Ovary (tissue), 9 donors: ENCODE results near the gene ITGB1BP1. TPM values are rescaled to one million over a fixed set of nuclear protein-coding genes. Genes with fewer than 3 reads are reported as not detected.

ENCODE experiments used
- DNase-seq, 5 donors: peaks; one replicate each; pipeline ENCODE4 v3.0.0-alpha.2; 2019 to 2020
- H3K27ac ChIP-seq, 2 donors: fragments of 200-600 bp; one replicate each; pipeline versions ENCODE4 v1.5.1 to v1.8.0; 2019 to 2022
- H3K27me3 ChIP-seq: fragments of 200-600 bp; one replicate; pipeline ENCODE4 v1.8.0; 2022
- H3K36me3 ChIP-seq: fragments of 200-600 bp; sonication (generic); one replicate; pipeline ENCODE4 v1.5.1; 2019
- H3K4me1 ChIP-seq: one replicate; pipeline ENCODE4 v1.8.1; 2013; ENCODE audit warnings: mild to moderate bottlenecking, moderate library complexity; ENCODE audit not compliant: insufficient read depth
- H3K4me3 ChIP-seq: fragments of 200-600 bp; sonication (generic); one replicate; pipeline ENCODE4 v1.5.1; 2017
- H3K9me3 ChIP-seq, 2 donors: fragments of 200-600 bp in 1 of 2; sonication (generic) in 1 of 2; one replicate each; pipeline versions ENCODE4 v1.5.1 to v1.8.1; 2013 to 2019; ENCODE audit warnings: mild to moderate bottlenecking in 1 of 2, moderate library complexity in 1 of 2
- EP300 ChIP-seq: sonication (generic); formaldehyde crosslinking; IDR thresholded peaks from one replicate; pipeline ENCODE4 v1.6.1; 2017; ENCODE audit warnings: antibody characterized with exemption
- POLR2A ChIP-seq: fragments of 450-650 bp; IDR thresholded peaks from one replicate; pipeline ENCODE4 v1.6.1; 2017; ENCODE audit warnings: antibody characterized with exemption, mild to moderate bottlenecking, moderate library complexity
- WGBS, 3 donors: extraction: QIAGEN DNeasy Blood & Tissue Kit in 1 of 3; methylation state at CpG; one replicate each; pipeline versions ENCODE4 v1.1.5 to v1.1.7; 2013 to 2017; 5-methylcytosine and 5-hydroxymethylcytosine counted together
- intact Hi-C, 4 donors: fragments of 100-400 bp; cut with DNase I; formaldehyde crosslinking; loops; one replicate each; pipeline versions ENCODE4 v1.11.0 to v1.15.1; 2022 to 2023
- polyA plus RNA-seq, 2 donors: library from polyadenylated mRNA; stranded (reverse); fragments of 200-250 nt in 1 of 2; fragments of 350-450 nt in 1 of 2; fragmentation: Illumina TruSeq in 1 of 2; extraction: RNeasy Lipid Tissue Mini Kit (QIAGEN cat#74804) in 1 of 2; gene quantifications; one replicate each; pipeline ENCODE4 v1.2.3, GENCODE V29; 2013 to 2014
- total RNA-seq, 7 donors: library from RNA; depleted of rRNA in 2 of 7; stranded (reverse); fragments of >200 nt in 2 of 7; fragmentation: NEBNext Ultra II Directional in 3 of 7; extraction: Animal tissue kit (Norgen Biotek cat#: 25700) in 3 of 7; gene quantifications; one replicate each; pipeline versions ENCODE4 v1.1.0 to v1.2.4, GENCODE V29; 2016 to 2023
- TF ChIP-seq, protein P1 (sequence below), 3 donors: fragments of 450-650 bp in 2 of 3; fragments of 200-600 bp in 1 of 3; IDR thresholded peaks; one replicate each; pipeline versions ENCODE4 v1.5.1 to v1.8.0; 2016 to 2022; ENCODE audit warnings: antibody characterized with exemption in 3 of 3, mild to moderate bottlenecking in 1 of 3
- donor health status: DM: no; HTN: no; CAD: no; lungs with moderate emphysema.
- donor health status: DM: no; HTN: no; CAD: no.
- donor health status: Bipolar disorder and iron deficiency.
- donor health status: DM: yes; HTN: yes; CAD: no.
- donor health status: DM: no; HTN: no; CAD: no.
- donor health status: DM: yes; HTN: yes; CAD: no.

Gene ITGB1BP1
- total and polyA plus RNA-seq, 9 donors, result 14.5 to 82.2 (median 64.5) TPM

DNA sequence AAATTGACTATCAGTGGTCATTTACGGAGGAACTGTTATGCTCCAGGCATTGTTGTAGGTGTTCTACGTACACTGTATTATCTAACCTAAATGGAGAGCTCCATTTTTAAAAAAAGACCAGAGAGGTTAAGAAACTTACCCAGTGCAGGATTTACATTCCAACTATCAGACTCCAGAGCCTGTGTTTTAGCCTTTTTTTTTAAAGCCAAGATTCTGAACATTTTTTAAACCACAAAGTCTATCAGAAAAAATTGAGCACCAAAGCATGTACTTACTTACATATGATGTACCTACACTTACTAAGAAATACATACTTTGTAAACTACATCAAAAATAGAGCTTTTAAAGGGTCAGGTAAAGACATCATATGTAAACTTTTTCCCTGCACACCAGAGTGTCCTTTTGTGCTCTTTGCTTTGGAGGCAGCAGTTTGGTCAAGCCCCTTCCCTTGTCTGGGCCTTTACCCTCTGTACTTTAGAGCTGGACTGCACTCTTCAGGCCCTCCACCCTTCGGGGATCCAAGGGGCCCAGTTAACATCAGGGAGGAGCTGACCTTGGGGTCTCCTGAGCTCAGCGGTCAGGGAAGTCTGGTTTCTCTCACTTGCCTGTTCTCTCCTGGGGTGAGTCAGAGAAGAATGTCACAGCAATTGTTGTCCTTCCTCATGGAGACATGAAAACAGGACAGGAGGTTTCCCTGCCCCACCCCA is 58.4 kb downstream of the ITGB1BP1 start:
- H3K36me3 ChIP-seq, result no peaks in the 10 kb centered on the region
- WGBS, 3 donors, result 49 to 51% (median 51%) methylated on average over 4 of the region's 4 CpGs

DNA sequence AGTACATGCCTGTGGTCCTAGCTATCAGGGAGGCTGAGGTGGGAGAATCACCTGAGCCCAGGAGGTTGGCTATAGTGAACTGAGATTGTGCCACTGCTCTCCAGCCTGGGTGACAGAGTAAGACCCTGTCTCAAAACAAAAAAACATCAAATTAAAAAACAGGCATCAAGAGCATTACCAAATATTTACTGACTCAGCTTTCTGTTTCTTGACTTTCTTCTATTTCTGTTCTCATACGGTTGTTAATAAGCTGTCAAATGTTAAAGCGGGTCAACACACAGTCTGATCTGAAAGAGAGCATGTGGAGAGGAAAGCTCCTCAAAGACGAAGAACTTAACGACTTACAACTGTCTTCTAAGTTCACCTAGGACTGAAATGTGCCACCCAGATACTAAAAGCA is 59.0 kb downstream of the ITGB1BP1 start:
- no peak for DNase-seq
- 73 to 74% (median 73%) methylated on average over 4 of the region's 4 CpGs for WGBS, 3 donors
- H3K9me3 ChIP-seq, result no peaks in the 10 kb centered on the region
- TF ChIP-seq POLR2A, result no peak
- TF ChIP-seq EP300, result no peak
- TF ChIP-seq, protein P1, sequence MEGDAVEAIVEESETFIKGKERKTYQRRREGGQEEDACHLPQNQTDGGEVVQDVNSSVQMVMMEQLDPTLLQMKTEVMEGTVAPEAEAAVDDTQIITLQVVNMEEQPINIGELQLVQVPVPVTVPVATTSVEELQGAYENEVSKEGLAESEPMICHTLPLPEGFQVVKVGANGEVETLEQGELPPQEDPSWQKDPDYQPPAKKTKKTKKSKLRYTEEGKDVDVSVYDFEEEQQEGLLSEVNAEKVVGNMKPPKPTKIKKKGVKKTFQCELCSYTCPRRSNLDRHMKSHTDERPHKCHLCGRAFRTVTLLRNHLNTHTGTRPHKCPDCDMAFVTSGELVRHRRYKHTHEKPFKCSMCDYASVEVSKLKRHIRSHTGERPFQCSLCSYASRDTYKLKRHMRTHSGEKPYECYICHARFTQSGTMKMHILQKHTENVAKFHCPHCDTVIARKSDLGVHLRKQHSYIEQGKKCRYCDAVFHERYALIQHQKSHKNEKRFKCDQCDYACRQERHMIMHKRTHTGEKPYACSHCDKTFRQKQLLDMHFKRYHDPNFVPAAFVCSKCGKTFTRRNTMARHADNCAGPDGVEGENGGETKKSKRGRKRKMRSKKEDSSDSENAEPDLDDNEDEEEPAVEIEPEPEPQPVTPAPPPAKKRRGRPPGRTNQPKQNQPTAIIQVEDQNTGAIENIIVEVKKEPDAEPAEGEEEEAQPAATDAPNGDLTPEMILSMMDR (IDR thresholded peaks at IDR 0.05), result no peak
- H3K27me3 ChIP-seq, result no peaks in the 10 kb centered on the region
- H3K36me3 ChIP-seq, result no peaks in the 10 kb centered on the region
- no peak overlapping the region for H3K4me3 ChIP-seq
- intact Hi-C loops, result no loop called here
- H3K4me1 ChIP-seq, result no peaks in the 10 kb centered on the region
- H3K27ac ChIP-seq, result no peak overlapping the region

More for the DNA sequence above, 58.4 kb downstream of the ITGB1BP1 start:
- no peak overlapping the region for H3K27ac ChIP-seq
- no peak for DNase-seq
- no peaks in the 10 kb centered on the region for H3K9me3 ChIP-seq
- no peak for TF ChIP-seq EP300
- TF ChIP-seq, protein P1 (IDR thresholded peaks at IDR 0.05), result no peak
- TF ChIP-seq POLR2A, result no peak
- intact Hi-C loops, result no loop called here
- no peak overlapping the region for H3K4me3 ChIP-seq
- H3K27me3 ChIP-seq, result no peaks in the 10 kb centered on the region
- H3K4me1 ChIP-seq, result no peaks in the 10 kb centered on the region

DNA sequence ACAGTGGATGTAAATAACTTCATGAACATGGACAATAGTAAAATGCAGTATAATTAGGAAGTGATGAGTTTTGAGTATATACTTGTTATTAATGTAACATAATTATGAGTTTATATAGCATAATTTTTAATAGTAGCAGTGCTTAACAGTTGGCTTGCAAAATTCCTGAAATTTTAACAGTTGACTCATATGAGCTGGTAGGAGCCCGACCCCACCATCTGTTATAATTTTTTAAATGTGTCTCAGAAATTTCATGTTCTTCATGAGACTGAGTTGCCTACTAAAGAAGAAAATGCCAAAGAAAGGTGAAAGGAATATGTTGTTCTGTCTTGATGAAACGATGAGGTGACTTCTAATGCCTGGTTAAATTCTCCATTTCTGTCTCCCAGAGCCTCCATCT is 62.6 kb downstream of the ITGB1BP1 start:
- DNase-seq, result no peak
- TF ChIP-seq, protein P1 (IDR thresholded peaks at IDR 0.05), result no peak
- TF ChIP-seq POLR2A (no peak), EP300 (no peak)
- H3K27ac ChIP-seq, result no peak overlapping the region
- no peaks in the 10 kb centered on the region for H3K9me3 ChIP-seq
- intact Hi-C loops, result no loop called here
- H3K27me3 ChIP-seq, result no peaks in the 10 kb centered on the region
- H3K36me3 ChIP-seq, result no peaks in the 10 kb centered on the region
- 76 to 78% (median 78%) methylated on average over 2 of the region's 2 CpGs for WGBS, 3 donors
- no peak overlapping the region for H3K4me3 ChIP-seq
- no peaks in the 10 kb centered on the region for H3K4me1 ChIP-seq

DNA sequence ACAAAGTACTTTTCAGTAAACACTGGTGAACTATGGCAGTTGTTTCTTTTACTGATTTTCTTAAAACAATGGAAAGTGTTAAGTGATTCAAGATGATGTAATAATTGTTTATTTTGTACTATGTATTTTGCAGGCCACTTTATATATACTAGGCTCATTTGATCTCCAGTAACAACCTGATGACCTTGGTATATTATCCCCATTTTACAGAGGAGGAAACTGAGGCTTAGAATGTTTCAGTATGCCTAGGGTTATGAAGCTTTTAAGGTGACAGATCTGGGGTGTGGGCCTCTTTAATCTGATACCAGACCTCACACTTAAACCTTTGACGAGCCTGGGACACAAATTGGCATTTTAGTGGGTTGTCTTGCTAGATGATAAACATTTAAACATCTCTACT is 63.2 kb downstream of the ITGB1BP1 start:
- TF ChIP-seq, protein P1 (IDR thresholded peaks at IDR 0.05), result no peak
- TF ChIP-seq EP300 (no peak), POLR2A (no peak)
- Histone ChIP-seq H3K27ac (no peak overlapping the region), H3K27me3 (no peaks in the 10 kb centered on the region), H3K4me1 (no peaks in the 10 kb centered on the region), H3K36me3 (no peaks in the 10 kb centered on the region), H3K4me3 (no peak overlapping the region), H3K9me3 (no peaks in the 10 kb centered on the region)
- intact Hi-C loops, result no loop called here
- no peak for DNase-seq
- WGBS, 3 donors, result 98 to 100% (median 100%) methylated on average over 1 of the region's 1 CpG
